ENCODE results near the gene PTK6.

- TF ChIP-seq CTCF (IDR thresholded peaks at IDR 0.05; ENCODE audit: insufficient read depth, low read length) (no peak), SPI1 (IDR thresholded peaks at IDR 0.05; ENCODE audit: borderline replicate concordance, low read depth) (no peak), POLR2AphosphoS5 (IDR thresholded peaks at IDR 0.05; ENCODE audit: low read depth) (no peak)
Measured at GRCh38 chr20:63554361-63555278, 17.4 kb upstream of the PTK6 start.
